ENCODE measurements around the gene PDE6B.
A peak's percentile ranks its signal among the peaks of the same experiment; 100 is the strongest.
"Not testable (repeated sequence)": the region's sequence is repeated elsewhere in the genome, so short reads cannot be mapped to it uniquely, and the experiment has no call there.

PDE6B gene

GRCh38 chr4:684623-685327, 59.4 kb downstream of the PDE6B start:
- DNase-seq, result no peak

- no peak for DNase-seq
Observed at GRCh38 chr4:685679-686412, 60.5 kb downstream of the PDE6B start.

GRCh38 chr4:686413-687040, 61.2 kb downstream of the PDE6B start:
- DNase-seq, result no peak

GRCh38 chr4:687048-687970, 61.9 kb downstream of the PDE6B start:
- DNase-seq, result no peak

GRCh38 chr4:687971-688853, 62.8 kb downstream of the PDE6B start:
- no peak for DNase-seq

GRCh38 chr4:688854-689681, 63.7 kb downstream of the PDE6B start, which contains the start of gene SLC49A3:
SLC49A3 (minus strand) TSS chr4:689151; CDS start chr4:689127, 24 bp downstream.
- DNase-seq, result no peak

- no peak for DNase-seq
Observed at GRCh38 chr4:689723-690122, 64.3 kb downstream of the PDE6B start.

GRCh38 chr4:692771-693554, 67.6 kb downstream of the PDE6B start:
- DNase-seq, result no peak

- DNase-seq, result not testable (repeated sequence)
Observed at GRCh38 chr4:694341-694940, 69.1 kb downstream of the PDE6B start.

- DNase-seq, result no peak
Observed at GRCh38 chr4:699816-700580, 74.6 kb downstream of the PDE6B start.

GRCh38 chr4:700587-701264, 75.4 kb downstream of the PDE6B start:
- DNase-seq, result no peak

GRCh38 chr4:702618-703048, 77.3 kb downstream of the PDE6B start:
- no peak for DNase-seq

- DNase-seq, result no peak
Observed at GRCh38 chr4:703336-704197, 78.2 kb downstream of the PDE6B start.

- DNase-seq, result no peak
Observed at GRCh38 chr4:704198-704891, 79.0 kb downstream of the PDE6B start.

GRCh38 chr4:704971-705277, 79.6 kb downstream of the PDE6B start:
- no peak for DNase-seq

- peak; percentile 92 for DNase-seq
Observed at GRCh38 chr4:705278-706082, 80.1 kb downstream of the PDE6B start, which contains the start of gene PCGF3. PCGF3 (plus strand) TSS chr4:705832; CDS start chr4:733681, 27,849 bp downstream.
